Neural crest cell (in vitro differentiated cells): ENCODE results near the gene ARMC9. TPM values are rescaled to one million over a fixed set of nuclear protein-coding genes. Genes with fewer than 3 reads are reported as not detected.
A peak's percentile ranks its signal among the peaks of the same experiment; 100 is the strongest.

Experiments
- DNase-seq: peaks from one replicate; pipeline ENCODE4 v3.0.0; 2021; ENCODE audit warnings: low read depth, mixed read lengths, low spot score
- H3K27ac Mint-ChIP-seq: one replicate; pipeline ENCODE4 v1.8.0; 2021; ENCODE audit warnings: mild to moderate bottlenecking, mixed read lengths; ENCODE audit not compliant: unreplicated experiment
- H3K27me3 Mint-ChIP-seq: 2 replicates; pipeline ENCODE4 v1.8.0; 2021; ENCODE audit warnings: low read depth, mild to moderate bottlenecking, mixed read lengths
- H3K36me3 Mint-ChIP-seq: 2 replicates; pipeline ENCODE4 v1.8.0; 2021; ENCODE audit warnings: low read depth, mild to moderate bottlenecking, mixed read lengths
- H3K4me1 Mint-ChIP-seq: 2 replicates; pipeline ENCODE4 v1.8.0; 2021; ENCODE audit warnings: mixed read lengths
- H3K4me3 Mint-ChIP-seq: one replicate; pipeline ENCODE4 v1.8.0; 2021; ENCODE audit warnings: mild to moderate bottlenecking, mixed read lengths
- H3K9me3 Mint-ChIP-seq: 2 replicates; pipeline ENCODE4 v1.8.0; 2021; ENCODE audit warnings: mixed read lengths
- total RNA-seq: library from RNA; stranded (reverse); gene quantifications from 2 replicates; pipeline ENCODE4 v1.2.1, GENCODE V29; 2021
- TF ChIP-seq, protein P1 (sequence below): fragments of 200-600 bp; sonication (generic); conservative IDR thresholded peaks from 2 replicates; pipeline ENCODE4 v1.5.0; 2021; ENCODE audit warnings: antibody characterized with exemption, mild to moderate bottlenecking

Gene ARMC9
- total RNA-seq, 1 donor from 2014 or later, result 35.0 TPM

DNA sequence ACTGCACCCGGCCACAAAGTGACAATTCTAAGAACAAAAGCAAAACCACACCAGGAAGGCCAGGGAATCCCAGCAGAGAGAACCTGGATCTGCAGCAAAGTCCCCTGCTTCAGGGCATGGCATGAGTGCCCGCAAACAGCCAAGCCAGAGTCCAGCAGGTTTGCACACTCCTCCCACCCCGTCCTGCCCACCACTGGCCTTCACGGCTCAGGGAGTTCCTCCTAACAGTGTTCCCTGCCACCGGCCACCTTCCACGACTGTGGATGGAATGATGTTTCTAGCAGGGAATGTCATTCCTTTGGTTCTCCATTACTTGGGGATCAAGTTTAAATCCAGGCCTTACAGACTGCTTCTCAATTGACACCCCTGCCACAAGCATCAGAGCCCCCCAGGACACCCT is 155.0 kb downstream of the ARMC9 start:
- Mint-ChIP-seq H3K27me3 (no peaks in the 10 kb centered on the region), H3K4me3 (no peak overlapping the region), H3K36me3 (peaks cover 2% of the 10 kb centered on the region), H3K4me1 (peaks cover 20% of the 10 kb centered on the region), H3K9me3 (peaks cover 3% of the 10 kb centered on the region), H3K27ac (no peak overlapping the region)
- no peak for DNase-seq
- TF ChIP-seq, protein P1, sequence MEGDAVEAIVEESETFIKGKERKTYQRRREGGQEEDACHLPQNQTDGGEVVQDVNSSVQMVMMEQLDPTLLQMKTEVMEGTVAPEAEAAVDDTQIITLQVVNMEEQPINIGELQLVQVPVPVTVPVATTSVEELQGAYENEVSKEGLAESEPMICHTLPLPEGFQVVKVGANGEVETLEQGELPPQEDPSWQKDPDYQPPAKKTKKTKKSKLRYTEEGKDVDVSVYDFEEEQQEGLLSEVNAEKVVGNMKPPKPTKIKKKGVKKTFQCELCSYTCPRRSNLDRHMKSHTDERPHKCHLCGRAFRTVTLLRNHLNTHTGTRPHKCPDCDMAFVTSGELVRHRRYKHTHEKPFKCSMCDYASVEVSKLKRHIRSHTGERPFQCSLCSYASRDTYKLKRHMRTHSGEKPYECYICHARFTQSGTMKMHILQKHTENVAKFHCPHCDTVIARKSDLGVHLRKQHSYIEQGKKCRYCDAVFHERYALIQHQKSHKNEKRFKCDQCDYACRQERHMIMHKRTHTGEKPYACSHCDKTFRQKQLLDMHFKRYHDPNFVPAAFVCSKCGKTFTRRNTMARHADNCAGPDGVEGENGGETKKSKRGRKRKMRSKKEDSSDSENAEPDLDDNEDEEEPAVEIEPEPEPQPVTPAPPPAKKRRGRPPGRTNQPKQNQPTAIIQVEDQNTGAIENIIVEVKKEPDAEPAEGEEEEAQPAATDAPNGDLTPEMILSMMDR, result no peak

DNA sequence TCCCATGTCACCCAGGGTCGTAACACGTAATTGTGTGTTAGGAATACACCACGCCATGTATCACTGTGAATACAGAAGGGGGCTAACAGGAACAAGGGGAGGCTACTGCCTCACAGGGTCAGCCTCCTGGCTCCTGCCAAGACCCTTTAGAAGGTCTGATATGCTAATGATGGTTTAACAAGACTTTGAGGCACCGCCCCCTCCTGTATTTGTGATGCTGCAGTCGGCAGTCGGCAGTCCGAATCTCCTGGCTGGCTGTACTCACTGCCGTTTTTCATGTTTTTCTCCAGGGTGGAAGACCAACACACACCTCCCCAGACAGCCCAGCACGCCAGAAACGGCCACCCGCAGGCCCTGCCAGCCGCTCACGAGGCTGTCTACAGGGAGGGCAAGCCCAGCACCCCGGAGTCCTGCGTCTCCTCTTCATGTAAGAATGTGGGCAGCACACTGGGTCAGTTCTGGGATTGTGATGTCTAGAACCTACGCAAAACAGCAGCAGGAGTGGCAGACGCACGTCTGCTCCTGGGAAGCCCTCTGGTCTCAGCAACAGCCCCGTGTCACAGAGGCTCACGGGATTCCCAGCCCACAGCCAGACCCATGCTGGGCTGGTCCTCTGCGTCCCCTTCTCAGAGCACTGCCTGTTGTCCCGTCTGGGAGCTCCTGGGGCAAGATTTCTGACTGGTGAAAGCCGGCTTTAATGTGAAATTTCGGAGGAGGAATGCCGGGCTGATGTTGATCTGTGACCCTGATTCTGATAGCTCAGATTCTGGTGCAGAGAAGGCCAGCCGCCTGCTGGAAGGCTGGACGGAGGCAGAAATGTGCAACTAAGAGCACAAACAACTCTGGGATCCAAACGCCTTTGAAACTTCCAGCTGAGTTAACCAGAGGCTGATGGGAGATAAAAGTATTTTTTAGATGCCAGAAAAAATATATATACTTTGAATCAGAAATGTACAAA is 157.4 kb downstream of the ARMC9 start:
- no peak overlapping the region for H3K4me3 Mint-ChIP-seq
- no peaks in the 10 kb centered on the region for H3K36me3 Mint-ChIP-seq
- peaks cover 11% of the 10 kb centered on the region for H3K4me1 Mint-ChIP-seq
- TF ChIP-seq, protein P1, result no peak
- H3K27ac Mint-ChIP-seq, result peak overlapping the region; percentile 78
- DNase-seq, result no peak
- peaks cover 3% of the 10 kb centered on the region for H3K9me3 Mint-ChIP-seq
- no peaks in the 10 kb centered on the region for H3K27me3 Mint-ChIP-seq

DNA sequence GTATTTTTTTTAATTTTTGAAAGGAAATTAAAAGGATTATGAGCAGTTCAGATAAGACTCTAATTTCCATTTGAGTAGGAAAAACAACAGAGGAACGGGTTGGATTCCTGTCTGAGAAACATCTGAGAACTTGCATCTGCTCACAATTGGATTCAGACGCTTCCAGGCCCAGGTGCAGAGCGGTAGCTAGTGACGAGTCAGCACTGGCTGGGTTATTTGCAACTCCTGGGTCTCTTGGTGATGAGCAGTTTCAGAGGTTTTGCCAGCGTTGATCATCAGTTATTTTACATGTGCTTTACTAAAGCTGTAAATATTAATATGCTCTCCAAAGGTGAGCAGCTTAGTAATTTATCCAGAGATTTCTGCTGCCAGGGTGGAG is 158.0 kb downstream of the ARMC9 start:
- no peak overlapping the region for H3K27ac Mint-ChIP-seq

DNA sequence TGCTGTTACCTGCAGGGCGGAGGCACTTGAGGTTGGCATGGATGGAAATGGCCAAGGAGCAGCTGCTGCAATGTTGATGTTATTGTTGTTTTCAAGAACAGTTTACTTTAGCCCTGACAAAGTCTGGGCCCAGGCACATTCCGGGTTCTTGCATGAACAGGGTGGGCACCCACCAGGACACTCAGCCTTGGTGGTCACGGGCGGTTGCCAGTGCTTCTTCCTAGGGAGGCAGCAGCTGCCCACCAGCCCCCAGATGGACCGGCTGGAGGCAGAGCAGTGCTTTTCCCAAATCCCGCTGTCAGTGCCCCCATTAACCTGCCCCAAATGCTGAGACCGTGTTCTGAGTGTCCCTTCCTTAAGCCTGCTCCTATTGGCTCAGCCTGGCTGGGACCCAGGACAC is 158.6 kb downstream of the ARMC9 start:
- peaks cover 12% of the 10 kb centered on the region for H3K4me1 Mint-ChIP-seq
- no peak overlapping the region for H3K4me3 Mint-ChIP-seq
- peak overlapping the region; percentile 81 for H3K27ac Mint-ChIP-seq
- TF ChIP-seq, protein P1, result no peak
- no peaks in the 10 kb centered on the region for H3K27me3 Mint-ChIP-seq
- H3K36me3 Mint-ChIP-seq, result no peaks in the 10 kb centered on the region
- H3K9me3 Mint-ChIP-seq, result peaks cover 3% of the 10 kb centered on the region
- no peak for DNase-seq

More for the DNA sequence above, 158.0 kb downstream of the ARMC9 start:
- TF ChIP-seq, protein P1, result no peak
- DNase-seq, result no peak
- no peak overlapping the region for H3K4me3 Mint-ChIP-seq
- H3K4me1 Mint-ChIP-seq, result peaks cover 11% of the 10 kb centered on the region
- H3K9me3 Mint-ChIP-seq, result peaks cover 3% of the 10 kb centered on the region
- no peaks in the 10 kb centered on the region for H3K27me3 Mint-ChIP-seq
- H3K36me3 Mint-ChIP-seq, result no peaks in the 10 kb centered on the region

DNA sequence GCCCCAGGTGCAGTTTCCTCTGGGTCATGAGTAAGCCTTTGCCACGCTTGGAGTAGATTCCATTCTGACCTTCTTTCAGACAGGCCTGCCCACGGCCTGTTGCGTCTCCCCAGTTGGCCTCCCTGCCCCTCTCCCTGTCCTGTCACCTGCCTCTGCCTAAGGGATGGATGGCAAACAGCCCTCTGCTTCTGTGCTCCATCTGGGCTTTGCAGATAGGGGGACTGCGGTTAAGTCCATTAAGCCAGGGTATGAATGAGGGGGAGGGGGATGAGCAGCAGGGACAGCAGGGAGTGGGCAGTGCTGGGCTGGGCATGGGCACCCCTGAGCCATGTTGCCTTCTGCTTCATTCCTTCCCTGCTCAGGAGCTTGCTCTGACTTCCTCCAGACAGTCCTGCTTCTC is 159.5 kb downstream of the ARMC9 start:
- no peak overlapping the region for H3K4me3 Mint-ChIP-seq
- no peaks in the 10 kb centered on the region for H3K36me3 Mint-ChIP-seq
- TF ChIP-seq, protein P1, result no peak
- H3K4me1 Mint-ChIP-seq, result peaks cover 20% of the 10 kb centered on the region
- H3K9me3 Mint-ChIP-seq, result peaks cover 3% of the 10 kb centered on the region
- H3K27me3 Mint-ChIP-seq, result no peaks in the 10 kb centered on the region
- DNase-seq, result no peak
- H3K27ac Mint-ChIP-seq, result no peak overlapping the region
